HL-60 (cell line): ENCODE data around the gene BTNL3.

Source experiments
- GABPA ChIP-seq: IDR thresholded peaks from 2 replicates; pipeline ENCODE4 v1.6.1; 2012; ENCODE audit warnings: low read depth
- POLR2AphosphoS5 ChIP-seq: IDR thresholded peaks from 2 replicates; pipeline ENCODE4 v1.6.1; 2012; ENCODE audit warnings: low read depth
- TF ChIP-seq, protein P1 (sequence below): IDR thresholded peaks from one replicate; pipeline ENCODE4 v1.5.1; 2011; ENCODE audit warnings: low read length, control low read depth, inconsistent platforms; ENCODE audit not compliant: insufficient read depth
- TF ChIP-seq, protein P2 (sequence below): IDR thresholded peaks from 2 replicates; pipeline ENCODE4 v1.6.1; 2012; ENCODE audit warnings: low read depth; ENCODE audit not compliant: insufficient replicate concordance

DNA sequence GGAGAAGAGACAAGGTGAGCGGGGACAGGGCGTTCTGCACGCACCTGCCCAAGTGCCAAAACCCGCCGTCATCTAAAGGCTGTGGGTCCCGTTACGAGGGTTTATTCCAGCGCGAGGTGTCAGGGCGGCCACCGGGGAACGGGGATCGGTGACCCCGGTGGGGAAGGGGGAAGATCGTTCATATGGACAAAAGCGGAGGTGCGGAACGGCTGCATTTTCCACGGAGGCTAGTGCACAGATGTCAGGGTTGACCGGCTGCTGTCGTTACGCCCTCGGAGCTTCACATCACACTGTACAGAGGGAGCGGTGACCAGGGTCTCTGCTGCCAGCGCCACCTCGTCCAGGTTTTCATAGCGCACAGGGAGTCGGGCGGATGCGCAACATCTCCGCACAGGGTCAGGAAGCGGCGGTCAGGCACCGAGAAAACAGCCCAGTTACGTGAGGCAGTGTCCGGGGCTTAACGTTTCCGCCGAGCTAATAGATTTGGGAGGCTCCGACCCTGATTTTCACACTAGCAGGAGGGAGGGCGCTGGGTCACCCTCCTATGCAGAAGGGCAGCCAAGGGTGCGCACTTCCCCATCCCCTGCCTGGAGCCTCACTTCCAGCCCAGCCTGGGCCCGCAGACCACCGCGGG is 65.0 kb downstream of the BTNL3 start:
- TF ChIP-seq, protein P1, sequence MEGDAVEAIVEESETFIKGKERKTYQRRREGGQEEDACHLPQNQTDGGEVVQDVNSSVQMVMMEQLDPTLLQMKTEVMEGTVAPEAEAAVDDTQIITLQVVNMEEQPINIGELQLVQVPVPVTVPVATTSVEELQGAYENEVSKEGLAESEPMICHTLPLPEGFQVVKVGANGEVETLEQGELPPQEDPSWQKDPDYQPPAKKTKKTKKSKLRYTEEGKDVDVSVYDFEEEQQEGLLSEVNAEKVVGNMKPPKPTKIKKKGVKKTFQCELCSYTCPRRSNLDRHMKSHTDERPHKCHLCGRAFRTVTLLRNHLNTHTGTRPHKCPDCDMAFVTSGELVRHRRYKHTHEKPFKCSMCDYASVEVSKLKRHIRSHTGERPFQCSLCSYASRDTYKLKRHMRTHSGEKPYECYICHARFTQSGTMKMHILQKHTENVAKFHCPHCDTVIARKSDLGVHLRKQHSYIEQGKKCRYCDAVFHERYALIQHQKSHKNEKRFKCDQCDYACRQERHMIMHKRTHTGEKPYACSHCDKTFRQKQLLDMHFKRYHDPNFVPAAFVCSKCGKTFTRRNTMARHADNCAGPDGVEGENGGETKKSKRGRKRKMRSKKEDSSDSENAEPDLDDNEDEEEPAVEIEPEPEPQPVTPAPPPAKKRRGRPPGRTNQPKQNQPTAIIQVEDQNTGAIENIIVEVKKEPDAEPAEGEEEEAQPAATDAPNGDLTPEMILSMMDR, result no peak
- TF ChIP-seq POLR2AphosphoS5 (no peak), GABPA (no peak)
- TF ChIP-seq, protein P2, sequence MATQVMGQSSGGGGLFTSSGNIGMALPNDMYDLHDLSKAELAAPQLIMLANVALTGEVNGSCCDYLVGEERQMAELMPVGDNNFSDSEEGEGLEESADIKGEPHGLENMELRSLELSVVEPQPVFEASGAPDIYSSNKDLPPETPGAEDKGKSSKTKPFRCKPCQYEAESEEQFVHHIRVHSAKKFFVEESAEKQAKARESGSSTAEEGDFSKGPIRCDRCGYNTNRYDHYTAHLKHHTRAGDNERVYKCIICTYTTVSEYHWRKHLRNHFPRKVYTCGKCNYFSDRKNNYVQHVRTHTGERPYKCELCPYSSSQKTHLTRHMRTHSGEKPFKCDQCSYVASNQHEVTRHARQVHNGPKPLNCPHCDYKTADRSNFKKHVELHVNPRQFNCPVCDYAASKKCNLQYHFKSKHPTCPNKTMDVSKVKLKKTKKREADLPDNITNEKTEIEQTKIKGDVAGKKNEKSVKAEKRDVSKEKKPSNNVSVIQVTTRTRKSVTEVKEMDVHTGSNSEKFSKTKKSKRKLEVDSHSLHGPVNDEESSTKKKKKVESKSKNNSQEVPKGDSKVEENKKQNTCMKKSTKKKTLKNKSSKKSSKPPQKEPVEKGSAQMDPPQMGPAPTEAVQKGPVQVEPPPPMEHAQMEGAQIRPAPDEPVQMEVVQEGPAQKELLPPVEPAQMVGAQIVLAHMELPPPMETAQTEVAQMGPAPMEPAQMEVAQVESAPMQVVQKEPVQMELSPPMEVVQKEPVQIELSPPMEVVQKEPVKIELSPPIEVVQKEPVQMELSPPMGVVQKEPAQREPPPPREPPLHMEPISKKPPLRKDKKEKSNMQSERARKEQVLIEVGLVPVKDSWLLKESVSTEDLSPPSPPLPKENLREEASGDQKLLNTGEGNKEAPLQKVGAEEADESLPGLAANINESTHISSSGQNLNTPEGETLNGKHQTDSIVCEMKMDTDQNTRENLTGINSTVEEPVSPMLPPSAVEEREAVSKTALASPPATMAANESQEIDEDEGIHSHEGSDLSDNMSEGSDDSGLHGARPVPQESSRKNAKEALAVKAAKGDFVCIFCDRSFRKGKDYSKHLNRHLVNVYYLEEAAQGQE, result no peak
